Astrocyte of the spinal cord (primary cell): ENCODE measurements around the gene KCNG4.

Experiments used
- DNase-seq: peaks from one replicate; pipeline ENCODE4 v3.0.0; 2011; ENCODE audit warnings: low read depth, low spot score
- H3K4me3 ChIP-seq: 2 replicates; pipeline ENCODE4 v1.5.1; 2011; ENCODE audit warnings: low read depth, mild to moderate bottlenecking, low read length, moderate library complexity
- in situ Hi-C: cut with HindIII; loops from 2 replicates; pipeline ENCODE4 v1.10.0; 2017; ENCODE audit warnings: low sequenced_read_pairs
- TF ChIP-seq, protein P1 (sequence below): IDR thresholded peaks from 2 replicates; pipeline ENCODE4 v1.5.1; 2012; ENCODE audit warnings: low read depth, mild to moderate bottlenecking, low read length, inconsistent platforms

KCNG4 gene

DNA sequence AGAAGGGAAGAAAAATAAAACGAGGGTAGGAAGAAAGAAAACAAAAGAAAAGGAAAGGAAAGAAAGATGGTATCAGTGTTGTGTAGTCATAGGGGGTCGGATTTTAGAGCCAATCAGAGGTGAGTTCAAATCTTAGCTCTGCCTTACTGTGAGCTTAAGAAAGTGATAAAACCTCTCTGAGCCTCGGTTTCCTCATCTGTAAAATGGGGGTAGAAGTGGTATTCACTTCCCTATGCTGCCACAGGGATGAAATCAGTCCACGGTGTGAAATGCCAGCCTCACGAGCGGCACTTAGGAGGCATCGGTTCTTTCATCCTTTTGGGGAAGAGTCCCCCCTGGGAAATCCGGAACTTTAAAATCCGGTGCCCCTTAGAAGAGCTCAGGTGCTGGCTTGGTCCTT is 6.1 kb downstream of the KCNG4 start:
- in situ Hi-C loops, result no loop called here
- TF ChIP-seq, protein P1, sequence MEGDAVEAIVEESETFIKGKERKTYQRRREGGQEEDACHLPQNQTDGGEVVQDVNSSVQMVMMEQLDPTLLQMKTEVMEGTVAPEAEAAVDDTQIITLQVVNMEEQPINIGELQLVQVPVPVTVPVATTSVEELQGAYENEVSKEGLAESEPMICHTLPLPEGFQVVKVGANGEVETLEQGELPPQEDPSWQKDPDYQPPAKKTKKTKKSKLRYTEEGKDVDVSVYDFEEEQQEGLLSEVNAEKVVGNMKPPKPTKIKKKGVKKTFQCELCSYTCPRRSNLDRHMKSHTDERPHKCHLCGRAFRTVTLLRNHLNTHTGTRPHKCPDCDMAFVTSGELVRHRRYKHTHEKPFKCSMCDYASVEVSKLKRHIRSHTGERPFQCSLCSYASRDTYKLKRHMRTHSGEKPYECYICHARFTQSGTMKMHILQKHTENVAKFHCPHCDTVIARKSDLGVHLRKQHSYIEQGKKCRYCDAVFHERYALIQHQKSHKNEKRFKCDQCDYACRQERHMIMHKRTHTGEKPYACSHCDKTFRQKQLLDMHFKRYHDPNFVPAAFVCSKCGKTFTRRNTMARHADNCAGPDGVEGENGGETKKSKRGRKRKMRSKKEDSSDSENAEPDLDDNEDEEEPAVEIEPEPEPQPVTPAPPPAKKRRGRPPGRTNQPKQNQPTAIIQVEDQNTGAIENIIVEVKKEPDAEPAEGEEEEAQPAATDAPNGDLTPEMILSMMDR, result no peak
- no peak overlapping the region for H3K4me3 ChIP-seq

DNA sequence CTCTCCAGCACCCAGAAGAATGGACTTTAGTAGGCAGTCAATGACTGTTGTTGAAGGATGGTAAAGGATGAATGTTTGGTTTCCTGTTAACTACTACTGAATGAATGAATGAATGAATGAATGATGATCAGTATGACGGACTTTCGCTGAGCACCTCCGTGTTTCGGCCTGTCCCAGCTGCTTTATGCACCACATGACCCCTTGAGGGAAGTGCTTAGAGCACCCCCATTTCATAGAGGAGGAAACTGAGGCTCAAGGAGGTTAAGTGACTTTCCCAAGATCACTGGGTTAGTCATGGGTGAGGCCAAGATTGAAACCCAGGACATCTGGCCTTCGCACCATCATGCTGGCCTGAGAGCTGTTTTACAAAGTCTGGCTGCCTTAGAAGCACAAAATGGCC is 6.8 kb downstream of the KCNG4 start:
- TF ChIP-seq, protein P1, result no peak
- in situ Hi-C loops, result no loop called here
- H3K4me3 ChIP-seq, result no peak overlapping the region
- no peak for DNase-seq

More for the DNA sequence above, 6.1 kb downstream of the KCNG4 start:
- no peak for DNase-seq

DNA sequence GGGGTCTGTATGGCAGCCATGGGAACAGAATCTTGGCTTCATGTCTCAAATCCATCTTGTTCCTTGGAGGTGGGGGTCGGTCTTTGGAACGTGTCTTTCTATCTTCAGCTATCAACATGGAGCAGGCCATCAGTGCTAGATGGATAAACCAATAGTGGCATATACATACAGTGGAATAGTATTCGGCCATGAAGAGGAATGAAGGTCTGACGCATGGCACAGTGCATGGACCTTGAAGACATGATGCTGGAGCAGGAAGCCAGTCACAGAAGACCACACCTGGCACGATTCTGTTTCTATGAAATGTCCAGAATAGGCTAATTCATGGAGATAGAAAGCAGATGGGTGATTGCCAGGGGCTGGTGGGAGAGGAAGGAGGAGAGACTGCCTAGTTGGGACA is 7.8 kb downstream of the KCNG4 start:
- H3K4me3 ChIP-seq, result no peak overlapping the region
- in situ Hi-C loops, result no loop called here
- no peak for DNase-seq
- TF ChIP-seq, protein P1, result no peak

DNA sequence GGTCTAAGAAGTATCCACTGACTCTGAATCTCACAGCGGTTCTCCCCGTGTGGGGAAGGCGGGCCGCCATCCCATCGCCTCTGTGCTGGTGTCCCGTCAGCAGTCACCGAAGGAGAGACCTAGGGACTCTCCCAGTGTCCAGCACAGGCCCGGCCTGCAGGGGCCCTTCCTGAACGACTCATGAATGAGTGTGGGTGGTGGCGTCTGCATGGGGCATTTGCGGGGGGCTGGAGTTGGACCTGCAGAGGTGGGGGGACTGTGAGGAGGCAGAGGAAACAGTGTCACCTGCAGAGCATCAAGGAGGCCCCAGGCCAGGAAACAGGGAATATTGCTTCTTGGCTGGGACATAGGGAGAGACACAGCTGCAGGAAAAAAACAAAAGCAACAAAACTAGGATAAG is 10.3 kb downstream of the KCNG4 start:
- in situ Hi-C loops, result no loop called here
- TF ChIP-seq, protein P1, result no peak
- H3K4me3 ChIP-seq, result no peak overlapping the region
- no peak for DNase-seq

DNA sequence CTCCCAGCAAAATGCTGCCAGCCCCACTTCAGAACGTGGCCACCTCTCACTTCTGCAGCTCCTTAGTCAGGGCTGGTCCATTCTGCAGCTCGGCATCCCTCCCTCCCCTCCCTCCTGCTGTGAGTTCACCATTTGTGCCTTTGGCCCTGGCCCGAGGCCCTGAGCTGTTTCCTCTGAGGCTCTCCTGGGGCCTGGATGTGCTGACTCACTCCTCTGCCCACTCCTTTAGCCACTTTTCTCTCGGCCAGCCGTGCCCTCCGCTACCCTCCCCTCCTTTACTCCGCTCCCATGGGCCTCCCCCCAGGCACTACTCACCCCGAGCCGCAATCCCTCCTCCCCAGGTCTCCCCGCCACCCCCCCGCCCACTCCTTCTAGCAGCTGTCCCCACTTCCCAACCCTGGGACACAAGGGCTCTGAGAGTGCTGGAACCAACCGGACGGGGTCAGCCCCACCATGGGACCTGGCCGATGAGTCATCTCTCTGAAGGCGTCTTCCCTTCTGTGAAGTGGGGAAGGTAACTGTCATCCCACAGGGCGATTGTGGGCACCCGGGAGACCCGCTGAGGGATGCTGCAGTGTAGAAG is 11.5 kb downstream of the KCNG4 start:
- DNase-seq, result peak; percentile 91

DNA sequence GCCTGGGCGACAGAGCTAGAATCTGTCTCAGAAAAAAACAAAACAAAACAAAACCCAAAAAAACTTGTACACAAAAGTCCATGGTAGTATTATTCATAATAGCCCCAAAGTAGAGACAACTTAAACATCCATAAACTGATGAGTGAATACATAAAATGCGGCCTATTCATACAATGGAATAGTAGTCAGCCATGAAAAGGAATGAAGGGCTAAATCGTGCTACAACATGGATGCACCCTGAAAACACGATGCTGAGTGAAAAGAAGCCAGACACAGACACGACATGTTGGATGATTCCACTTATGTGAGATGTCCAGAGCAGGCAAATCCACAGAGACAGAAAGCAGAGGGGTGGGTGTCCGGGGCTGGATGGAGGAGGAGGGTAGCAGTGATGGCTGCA is 12.3 kb downstream of the KCNG4 start:
- in situ Hi-C loops, result no loop called here
- no peak overlapping the region for H3K4me3 ChIP-seq
- no peak for DNase-seq
- TF ChIP-seq, protein P1, result no peak

More for the DNA sequence above, 11.5 kb downstream of the KCNG4 start:
- H3K4me3 ChIP-seq, result no peak overlapping the region
- TF ChIP-seq, protein P1, result no peak
- in situ Hi-C loops, result no loop called here
